ENCODE data around the gene MGAM2.

MGAM2 gene

GRCh38 chr7:142188846-142189245 is 77.3 kb downstream of the MGAM2 start:
- no peak overlapping the region for H3K9ac ChIP-seq
- no peaks in the 10 kb centered on the region for H4K20me1 ChIP-seq
- H3K4me2 ChIP-seq = no peak overlapping the region
- no peaks in the 10 kb centered on the region for H3K27me3 ChIP-seq
- H3K9me3 ChIP-seq = no peaks in the 10 kb centered on the region
- H3K4me3 ChIP-seq = no peak overlapping the region
- H3K4me1 ChIP-seq = peaks cover 8% of the 10 kb centered on the region
- TF ChIP-seq Cebpa-rat (IDR thresholded peaks at IDR 0.05) = no peak
- no peak overlapping the region for H3K27ac ChIP-seq
- no peaks in the 10 kb centered on the region for H3K36me3 ChIP-seq

GRCh38 chr7:142194201-142194600 is 82.7 kb downstream of the MGAM2 start:
- TF ChIP-seq Cebpa-rat (IDR thresholded peaks at IDR 0.05) = no peak
- H3K9me3 ChIP-seq = no peaks in the 10 kb centered on the region
- H3K9ac ChIP-seq = no peak overlapping the region
- no peaks in the 10 kb centered on the region for H3K27me3 ChIP-seq
- no peaks in the 10 kb centered on the region for H4K20me1 ChIP-seq
- H3K36me3 ChIP-seq = no peaks in the 10 kb centered on the region
- H3K4me2 ChIP-seq = no peak overlapping the region
- H3K4me1 ChIP-seq = no peaks in the 10 kb centered on the region
- no peak overlapping the region for H3K4me3 ChIP-seq
- no peak overlapping the region for H3K27ac ChIP-seq

- H4K20me1 ChIP-seq = no peaks in the 10 kb centered on the region
- H3K9me3 ChIP-seq = no peaks in the 10 kb centered on the region
- H3K27me3 ChIP-seq = no peaks in the 10 kb centered on the region
- no peak overlapping the region for H3K4me2 ChIP-seq
- no peak overlapping the region for H3K4me3 ChIP-seq
- no peak overlapping the region for H3K9ac ChIP-seq
- H3K27ac ChIP-seq = no peak overlapping the region
- no peak for TF ChIP-seq Cebpa-rat (IDR thresholded peaks at IDR 0.05)
- no peaks in the 10 kb centered on the region for H3K36me3 ChIP-seq
- H3K4me1 ChIP-seq = no peaks in the 10 kb centered on the region
Observed at GRCh38 chr7:142196066-142196840, 84.7 kb downstream of the MGAM2 start.

- Histone ChIP-seq H3K9ac (no peak overlapping the region), H3K4me2 (no peak overlapping the region), H3K27me3 (no peaks in the 10 kb centered on the region)
Observed at GRCh38 chr7:142200206-142200605, 88.7 kb downstream of the MGAM2 start.

GRCh38 chr7:142228537-142229104 is 117.1 kb downstream of the MGAM2 start:
- no peaks in the 10 kb centered on the region for H4K20me1 ChIP-seq
- no peaks in the 10 kb centered on the region for H3K27me3 ChIP-seq
- H3K4me2 ChIP-seq = no peak overlapping the region
- no peak overlapping the region for H3K9ac ChIP-seq
- H3K9me3 ChIP-seq = no peaks in the 10 kb centered on the region
- H3K36me3 ChIP-seq = no peaks in the 10 kb centered on the region
- no peak overlapping the region for H3K4me3 ChIP-seq
- H3K4me1 ChIP-seq = no peaks in the 10 kb centered on the region
- H3K27ac ChIP-seq = no peak overlapping the region
- no peak for TF ChIP-seq Cebpa-rat (IDR thresholded peaks at IDR 0.05)

More at GRCh38 chr7:142200206-142200605, 88.7 kb downstream of the MGAM2 start:
- H4K20me1 ChIP-seq = no peaks in the 10 kb centered on the region
- H3K4me3 ChIP-seq = no peak overlapping the region
- no peaks in the 10 kb centered on the region for H3K9me3 ChIP-seq
- no peak overlapping the region for H3K27ac ChIP-seq
- H3K4me1 ChIP-seq = no peaks in the 10 kb centered on the region
- no peak for TF ChIP-seq Cebpa-rat (IDR thresholded peaks at IDR 0.05)
- no peaks in the 10 kb centered on the region for H3K36me3 ChIP-seq

GRCh38 chr7:142231716-142232115 is 120.2 kb downstream of the MGAM2 start:
- Histone ChIP-seq H3K36me3 (no peaks in the 10 kb centered on the region), H3K9me3 (no peaks in the 10 kb centered on the region), H4K20me1 (no peaks in the 10 kb centered on the region), H3K27ac (no peak overlapping the region), H3K4me3 (no peak overlapping the region), H3K27me3 (no peaks in the 10 kb centered on the region), H3K9ac (no peak overlapping the region), H3K4me1 (no peaks in the 10 kb centered on the region), H3K4me2 (no peak overlapping the region)
- TF ChIP-seq Cebpa-rat (IDR thresholded peaks at IDR 0.05) = no peak

GRCh38 chr7:142240546-142240945 is 129.0 kb downstream of the MGAM2 start:
- 0 out of 2 replicates have a peak, but pooled peaks cover 5% of the 10 kb centered on the region for H3K4me1 ChIP-seq
- no peaks in the 10 kb centered on the region for H4K20me1 ChIP-seq
- no peak for TF ChIP-seq Cebpa-rat (IDR thresholded peaks at IDR 0.05)

GRCh38 chr7:142243823-142244222 is 132.3 kb downstream of the MGAM2 start:
- no peaks in the 10 kb centered on the region for H3K9me3 ChIP-seq
- no peaks in the 10 kb centered on the region for H3K27me3 ChIP-seq
- H3K4me2 ChIP-seq = no peak overlapping the region
- no peak for TF ChIP-seq Cebpa-rat (IDR thresholded peaks at IDR 0.05)
- no peak overlapping the region for H3K4me3 ChIP-seq
- no peaks in the 10 kb centered on the region for H4K20me1 ChIP-seq
- no peak overlapping the region for H3K27ac ChIP-seq
- 0 out of 2 replicates have a peak, but pooled peaks cover 5% of the 10 kb centered on the region for H3K4me1 ChIP-seq
- no peak overlapping the region for H3K9ac ChIP-seq
- no peaks in the 10 kb centered on the region for H3K36me3 ChIP-seq

More at GRCh38 chr7:142240546-142240945, 129.0 kb downstream of the MGAM2 start:
- no peaks in the 10 kb centered on the region for H3K36me3 ChIP-seq
- no peaks in the 10 kb centered on the region for H3K9me3 ChIP-seq
- no peak overlapping the region for H3K9ac ChIP-seq
- no peak overlapping the region for H3K4me3 ChIP-seq
- H3K27ac ChIP-seq = no peak overlapping the region
- no peaks in the 10 kb centered on the region for H3K27me3 ChIP-seq
- no peak overlapping the region for H3K4me2 ChIP-seq

- TF ChIP-seq Cebpa-rat (IDR thresholded peaks at IDR 0.05) = no peak
- no peaks in the 10 kb centered on the region for H3K9me3 ChIP-seq
- no peaks in the 10 kb centered on the region for H3K4me1 ChIP-seq
- no peak overlapping the region for H3K9ac ChIP-seq
- H3K27ac ChIP-seq = no peak overlapping the region
- H3K4me3 ChIP-seq = no peak overlapping the region
- no peaks in the 10 kb centered on the region for H4K20me1 ChIP-seq
- no peak overlapping the region for H3K4me2 ChIP-seq
- H3K36me3 ChIP-seq = no peaks in the 10 kb centered on the region
- H3K27me3 ChIP-seq = no peaks in the 10 kb centered on the region
Observed at GRCh38 chr7:142248166-142249160, 136.9 kb downstream of the MGAM2 start.
